GM19238 (cell line): ENCODE measurements around the gene TNS4.
"Not testable (repeated sequence)": the region's sequence is repeated elsewhere in the genome, so short reads cannot be mapped to it uniquely, and the experiment has no call there.

Experiments
- DNase-seq: peaks from one replicate; pipeline ENCODE4 v3.0.0; 2011; ENCODE audit warnings: low spot score; ENCODE audit not compliant: insufficient read length

Gene TNS4, protein sequence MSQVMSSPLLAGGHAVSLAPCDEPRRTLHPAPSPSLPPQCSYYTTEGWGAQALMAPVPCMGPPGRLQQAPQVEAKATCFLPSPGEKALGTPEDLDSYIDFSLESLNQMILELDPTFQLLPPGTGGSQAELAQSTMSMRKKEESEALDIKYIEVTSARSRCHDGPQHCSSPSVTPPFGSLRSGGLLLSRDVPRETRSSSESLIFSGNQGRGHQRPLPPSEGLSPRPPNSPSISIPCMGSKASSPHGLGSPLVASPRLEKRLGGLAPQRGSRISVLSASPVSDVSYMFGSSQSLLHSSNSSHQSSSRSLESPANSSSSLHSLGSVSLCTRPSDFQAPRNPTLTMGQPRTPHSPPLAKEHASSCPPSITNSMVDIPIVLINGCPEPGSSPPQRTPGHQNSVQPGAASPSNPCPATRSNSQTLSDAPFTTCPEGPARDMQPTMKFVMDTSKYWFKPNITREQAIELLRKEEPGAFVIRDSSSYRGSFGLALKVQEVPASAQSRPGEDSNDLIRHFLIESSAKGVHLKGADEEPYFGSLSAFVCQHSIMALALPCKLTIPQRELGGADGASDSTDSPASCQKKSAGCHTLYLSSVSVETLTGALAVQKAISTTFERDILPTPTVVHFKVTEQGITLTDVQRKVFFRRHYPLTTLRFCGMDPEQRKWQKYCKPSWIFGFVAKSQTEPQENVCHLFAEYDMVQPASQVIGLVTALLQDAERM

DNA sequence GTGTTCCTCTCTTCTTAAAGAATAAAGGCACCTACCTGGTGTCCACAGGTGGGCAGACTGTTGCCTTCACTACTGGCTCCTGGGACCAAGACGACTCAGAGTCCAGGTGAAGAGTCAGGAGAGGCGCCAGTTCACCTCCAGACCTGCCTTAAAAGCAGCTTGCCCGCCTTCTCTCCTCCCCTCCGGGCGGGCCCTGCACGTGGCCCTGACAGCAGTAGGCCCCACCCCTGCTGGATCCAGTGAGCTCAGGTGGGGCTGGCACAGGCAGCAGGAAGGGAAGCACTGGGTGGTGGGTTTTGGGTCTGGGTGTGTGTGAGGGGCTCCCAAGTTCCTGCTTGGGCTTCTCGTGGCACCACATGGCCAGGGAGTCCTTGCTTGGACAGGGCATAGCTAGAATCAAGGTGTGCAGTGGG lies at the start of gene TNS4:
Gene TNS4 (minus strand): TSS at position 125 of the 413 bp plus-strand sequence. CDS start 5,198 bp downstream, outside the sequence.
- DNase-seq, result no peak

DNA sequence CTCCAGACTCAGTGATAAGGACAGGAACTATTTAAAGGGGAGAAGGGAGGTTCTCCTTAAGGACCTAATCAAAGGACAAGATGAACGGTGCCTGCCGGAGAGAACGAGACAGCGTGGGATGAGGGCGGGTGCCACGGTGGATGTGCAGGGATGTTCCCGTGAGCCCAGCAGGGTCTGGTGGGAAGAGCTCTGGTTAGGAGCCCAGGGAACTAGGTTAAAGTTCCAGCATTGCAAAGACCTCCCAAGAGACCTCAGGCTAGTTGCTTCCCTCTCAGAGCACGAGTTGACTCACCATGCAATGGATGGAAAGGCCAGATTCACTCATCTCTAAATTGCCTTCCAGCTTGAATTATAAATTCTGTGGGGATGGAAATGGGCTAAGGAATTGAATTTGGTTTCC lies 49.2 kb upstream of the TNS4 start:
- no peak for DNase-seq

DNA sequence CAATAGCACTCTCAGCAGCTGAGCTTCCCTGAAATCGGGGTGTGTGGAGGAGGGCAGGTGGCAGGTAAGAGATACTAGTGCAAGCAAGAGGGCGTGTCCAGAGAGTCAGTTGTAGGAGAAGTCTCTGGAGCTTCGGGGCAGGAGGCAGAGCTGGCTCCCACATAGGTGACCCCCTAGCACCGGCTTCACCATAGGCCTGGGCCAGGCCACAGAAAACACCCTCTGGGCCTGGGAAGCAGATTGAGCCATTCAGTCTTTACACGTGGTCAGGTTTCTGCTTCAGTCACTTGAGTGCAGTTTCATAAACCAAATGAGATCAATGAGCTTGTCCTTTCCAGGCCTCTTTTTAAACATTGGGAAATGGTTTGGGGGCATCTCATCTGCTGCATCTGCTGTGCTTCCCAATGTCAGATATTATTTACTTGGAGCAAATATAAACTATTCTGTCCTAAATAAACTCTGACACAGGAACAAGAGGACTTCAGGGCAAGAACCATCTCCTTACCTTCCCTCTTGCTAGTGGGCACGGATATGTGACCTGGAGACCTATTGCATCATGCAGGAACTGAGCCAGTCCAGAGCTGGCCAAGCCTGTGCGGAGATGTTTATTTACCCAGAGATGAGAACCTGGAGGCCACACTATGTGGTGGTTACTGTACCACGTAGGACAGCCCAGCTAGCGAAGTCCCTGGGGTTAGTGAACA lies 47.7 kb upstream of the TNS4 start:
- DNase-seq, result no peak

DNA sequence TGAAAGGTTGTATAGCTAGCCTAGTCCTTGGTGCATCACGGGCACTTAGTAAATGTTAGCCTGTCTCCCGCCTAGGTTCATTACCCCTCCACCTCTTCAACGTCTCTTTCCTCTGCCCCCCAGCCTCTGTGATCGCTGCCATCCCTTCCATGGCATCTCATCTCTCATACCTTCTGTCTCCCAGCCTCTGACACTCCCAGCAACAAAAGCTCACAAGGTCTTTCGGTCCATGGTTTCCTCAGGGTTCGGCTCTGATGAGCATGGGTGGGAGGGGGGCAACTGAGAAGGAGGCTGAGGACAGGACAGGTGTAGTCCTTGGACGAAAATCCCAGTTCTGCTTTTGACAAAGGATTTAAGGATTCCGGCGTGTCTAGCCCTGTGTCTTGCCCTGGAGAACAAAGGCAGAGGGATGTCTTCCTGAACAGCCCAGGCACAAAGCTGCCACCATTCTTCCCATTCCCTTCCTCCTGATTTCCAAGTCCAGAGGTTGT lies 47.1 kb upstream of the TNS4 start:
- no peak for DNase-seq

DNA sequence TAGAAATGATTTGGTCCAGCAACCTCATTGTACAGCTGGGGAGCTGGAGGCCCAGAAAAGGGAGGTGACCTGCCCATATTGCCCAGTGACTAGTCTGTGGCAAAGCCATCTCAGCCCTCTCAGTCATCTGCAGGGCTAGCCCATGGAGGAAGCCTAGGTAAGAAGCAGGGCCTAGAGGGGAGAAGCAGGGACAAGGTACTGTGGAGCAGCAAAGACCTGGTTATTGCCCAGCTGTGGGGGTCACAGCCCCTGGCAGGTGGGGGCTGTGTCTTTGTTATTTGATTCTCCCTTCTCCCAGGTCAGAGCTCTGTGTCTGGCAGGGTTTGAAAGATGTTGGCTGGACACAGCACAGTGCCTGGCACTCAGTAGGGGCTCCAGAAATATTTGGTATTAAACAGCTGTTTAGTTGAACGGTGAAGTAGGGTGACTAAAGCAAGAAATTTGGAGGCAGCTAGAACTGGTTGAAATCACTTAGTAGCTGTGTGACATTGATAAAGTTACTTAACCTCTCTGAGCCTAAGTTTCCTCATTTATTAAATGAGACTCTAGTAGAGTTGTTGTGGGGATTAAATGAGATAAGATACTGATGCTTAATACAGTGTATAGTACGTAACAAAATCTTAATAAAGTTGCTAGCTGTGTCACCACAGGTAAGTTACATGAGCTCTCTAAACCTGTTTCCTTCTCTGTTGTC lies 46.5 kb upstream of the TNS4 start:
- DNase-seq, result no peak

DNA sequence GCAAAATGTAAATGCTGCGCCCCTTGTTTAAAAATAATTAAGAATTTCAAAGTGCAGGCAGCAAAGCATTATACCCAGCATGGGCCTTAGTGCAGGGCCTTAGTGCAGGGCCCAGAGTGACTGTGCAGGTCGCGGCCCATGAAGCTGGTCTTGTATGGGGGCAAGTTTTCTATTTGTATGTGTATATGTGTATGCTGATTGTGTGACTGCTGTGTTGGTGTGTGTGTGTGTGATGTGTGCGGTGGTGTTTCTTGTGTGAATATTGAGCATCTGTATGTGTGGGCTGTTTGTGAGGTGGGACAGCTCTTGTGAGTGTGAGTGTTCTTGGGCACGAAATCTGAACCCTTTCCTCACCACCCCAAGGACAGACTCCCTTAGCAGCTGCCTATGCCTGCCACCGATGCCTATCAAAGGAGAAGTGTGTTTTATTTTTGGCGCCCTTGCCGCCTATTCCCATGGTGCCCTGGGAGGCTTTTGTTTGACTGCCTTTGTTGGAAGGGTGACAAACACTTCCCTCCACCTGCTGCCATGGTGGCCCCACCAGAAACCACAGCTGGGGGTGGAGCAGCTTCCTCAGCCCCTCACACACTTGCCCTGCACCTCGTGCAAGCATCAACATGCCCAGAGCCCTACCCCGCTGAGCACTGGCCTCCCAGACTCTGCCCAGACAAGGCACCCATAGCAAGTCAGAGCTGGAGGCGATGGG lies 45.8 kb upstream of the TNS4 start:
- DNase-seq, result no peak

DNA sequence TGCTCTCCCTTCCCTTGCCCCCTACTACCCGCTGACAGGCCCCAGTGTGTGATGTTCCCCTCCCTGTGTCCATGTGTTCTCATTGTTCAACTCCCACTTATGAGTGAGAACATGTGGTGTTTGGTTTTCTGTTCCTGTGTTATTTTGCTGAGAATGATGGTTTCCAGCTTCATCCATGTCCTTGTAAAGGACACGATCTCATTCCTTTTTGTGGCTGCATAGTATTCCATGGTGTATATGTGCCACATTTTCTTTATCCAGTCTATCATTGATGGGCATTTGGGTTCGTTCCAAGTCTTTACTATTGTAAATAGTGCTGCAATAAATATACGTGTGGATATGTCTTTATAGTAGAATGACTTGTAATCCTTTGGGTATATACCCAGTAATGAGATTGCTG lies 45.1 kb upstream of the TNS4 start:
- not testable (repeated sequence) for DNase-seq

DNA sequence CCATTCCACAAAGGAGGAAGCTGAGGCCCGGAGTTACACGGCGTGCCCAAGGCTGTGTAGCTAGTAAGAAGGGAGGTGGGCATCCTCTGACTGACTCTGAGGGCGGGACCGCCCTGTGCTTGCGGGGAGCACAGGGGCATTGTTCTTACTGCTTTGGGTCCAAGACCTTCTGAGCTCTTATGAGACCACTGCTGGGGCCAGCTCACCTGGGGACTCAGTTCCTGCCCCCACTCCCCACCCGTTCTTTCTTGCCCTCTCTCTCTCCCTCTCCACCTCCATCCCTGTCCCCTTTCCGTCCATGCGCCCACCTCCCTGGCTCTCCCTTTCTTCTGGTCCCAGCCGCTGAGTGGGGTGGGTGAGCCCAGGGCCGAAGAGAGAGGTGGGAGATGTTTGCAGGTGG lies 44.2 kb upstream of the TNS4 start:
- DNase-seq, result no peak

DNA sequence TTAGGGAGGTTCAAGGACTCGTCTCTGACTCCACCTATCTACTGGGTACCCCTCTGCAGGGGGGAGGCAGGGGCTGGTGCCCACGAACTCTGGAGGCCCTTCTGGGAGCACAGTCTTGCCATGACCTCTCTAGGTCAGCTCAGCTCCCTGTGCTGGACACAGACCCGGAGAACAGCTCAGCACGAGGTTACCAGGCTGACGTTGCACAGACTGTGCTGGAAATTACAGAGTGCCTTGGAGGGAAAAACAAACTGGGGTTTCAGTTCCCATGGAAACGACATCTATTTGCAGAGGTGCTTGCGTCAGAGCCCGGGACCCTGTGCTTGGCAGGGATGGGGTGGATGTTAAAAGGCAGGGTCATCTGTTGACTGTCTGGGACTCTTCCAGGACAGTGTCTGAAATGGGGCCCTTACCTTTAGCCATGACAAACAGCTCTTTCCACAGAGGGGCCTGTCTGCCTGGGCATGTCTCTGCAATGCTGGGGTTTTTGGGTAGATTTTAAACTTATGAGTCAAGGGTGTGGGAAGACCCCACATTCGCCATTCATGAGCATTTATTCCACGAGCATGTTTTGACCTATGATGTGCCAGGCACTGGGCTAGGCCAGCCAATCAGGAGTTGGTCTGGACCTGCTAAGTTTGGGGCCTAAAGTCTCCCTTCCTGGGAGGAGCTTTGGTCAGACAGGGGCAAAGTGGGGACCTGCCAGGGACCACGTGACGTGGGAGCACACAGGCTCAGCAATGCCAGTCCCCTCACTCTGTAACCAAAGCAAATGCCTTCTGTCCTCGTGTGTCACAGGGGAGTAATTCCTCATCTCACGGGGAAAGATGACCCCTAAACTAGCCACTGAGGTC lies 41.4 kb upstream of the TNS4 start:
- DNase-seq, result no peak

DNA sequence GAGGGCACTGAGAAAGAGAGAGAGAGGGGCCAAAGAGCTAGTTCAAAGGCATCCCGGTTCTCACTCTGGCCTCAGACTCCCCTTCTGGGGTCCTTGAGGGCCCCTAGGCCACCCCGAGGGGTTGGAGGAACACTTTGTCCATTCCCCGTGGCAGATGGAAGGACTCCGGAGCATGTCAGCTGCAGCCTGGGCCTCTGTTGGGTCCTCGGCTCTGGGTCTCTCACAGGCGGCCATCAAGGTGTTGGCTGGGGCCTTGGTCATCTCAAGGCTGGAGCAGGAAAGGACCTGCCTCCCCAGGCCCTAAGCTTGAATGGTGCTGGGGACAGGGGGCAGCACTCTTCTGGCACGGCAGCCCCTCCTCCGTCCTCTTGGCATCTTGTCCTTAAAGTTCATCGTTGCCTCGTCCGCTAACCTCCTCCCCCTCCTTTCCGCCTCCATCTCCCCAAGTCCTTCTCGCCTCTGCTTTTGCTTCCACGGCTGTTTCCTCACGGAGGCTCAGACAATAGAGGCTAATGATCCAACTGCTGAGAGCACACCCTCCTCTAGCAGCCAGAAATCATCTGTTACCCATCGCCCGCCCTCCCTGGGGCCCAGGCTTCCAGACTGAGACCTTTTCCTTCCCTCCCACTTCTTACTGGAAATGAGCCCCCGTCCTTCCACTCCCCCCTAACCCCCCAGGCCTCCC lies 40.6 kb upstream of the TNS4 start:
- no peak for DNase-seq

DNA sequence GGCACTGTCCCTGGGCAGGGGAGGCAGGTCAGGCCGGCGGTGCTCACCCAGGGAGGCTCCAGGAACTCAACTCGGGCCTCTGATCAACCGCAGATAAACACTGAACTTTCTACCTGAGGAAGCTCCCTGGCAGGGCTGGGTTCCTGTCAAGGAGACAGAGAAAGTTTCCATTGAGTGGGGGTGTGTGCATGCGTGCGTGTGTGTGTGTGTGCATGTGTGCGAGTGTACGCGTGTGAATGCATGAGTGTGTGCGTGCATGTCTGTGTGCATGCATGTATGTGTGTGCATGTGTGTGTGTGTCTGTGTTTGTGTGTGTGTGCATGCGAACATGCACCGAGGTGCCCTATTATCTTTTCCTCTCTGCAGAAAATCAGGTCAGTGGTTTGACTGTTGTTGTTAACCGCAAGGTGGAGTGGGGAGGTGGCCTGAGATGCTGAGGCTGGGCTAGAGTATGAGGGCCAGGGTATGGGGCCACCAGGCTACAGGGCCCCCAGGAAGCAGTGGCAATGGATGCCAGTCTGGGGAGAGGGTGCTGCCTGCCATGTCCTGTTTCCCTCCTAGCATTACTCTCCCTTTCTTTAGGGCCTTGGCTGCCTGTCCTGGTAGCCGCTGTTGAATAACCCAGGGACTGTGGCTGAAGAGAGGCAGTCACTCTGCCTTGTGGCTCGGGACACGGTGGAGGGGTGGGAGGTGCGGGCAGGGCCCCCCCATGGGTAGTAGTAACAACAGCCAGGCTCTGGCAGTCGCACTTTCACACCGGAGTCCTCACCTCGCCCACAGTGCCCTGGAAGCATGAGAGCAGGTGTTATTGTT lies 39.8 kb upstream of the TNS4 start:
- no peak for DNase-seq

DNA sequence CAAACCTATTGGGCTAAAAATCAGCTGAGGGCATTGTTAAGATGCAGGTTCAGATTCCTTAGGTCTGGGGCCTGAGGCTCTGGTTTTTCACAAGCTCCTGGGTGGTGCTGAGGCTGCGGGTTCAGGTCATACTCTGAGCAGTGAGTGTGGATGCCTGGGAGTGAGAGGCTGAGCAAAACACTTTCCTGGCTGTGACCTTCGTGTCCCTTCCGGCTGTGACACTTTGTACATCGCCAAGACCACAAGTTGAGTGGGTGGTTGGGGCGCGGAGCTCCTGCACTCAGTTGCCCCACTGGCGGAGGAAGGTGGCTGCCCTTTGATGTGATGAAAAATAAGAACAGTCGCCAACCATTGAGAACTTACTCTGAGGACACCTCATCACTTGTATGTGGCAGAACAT lies 39.0 kb upstream of the TNS4 start:
- no peak for DNase-seq

DNA sequence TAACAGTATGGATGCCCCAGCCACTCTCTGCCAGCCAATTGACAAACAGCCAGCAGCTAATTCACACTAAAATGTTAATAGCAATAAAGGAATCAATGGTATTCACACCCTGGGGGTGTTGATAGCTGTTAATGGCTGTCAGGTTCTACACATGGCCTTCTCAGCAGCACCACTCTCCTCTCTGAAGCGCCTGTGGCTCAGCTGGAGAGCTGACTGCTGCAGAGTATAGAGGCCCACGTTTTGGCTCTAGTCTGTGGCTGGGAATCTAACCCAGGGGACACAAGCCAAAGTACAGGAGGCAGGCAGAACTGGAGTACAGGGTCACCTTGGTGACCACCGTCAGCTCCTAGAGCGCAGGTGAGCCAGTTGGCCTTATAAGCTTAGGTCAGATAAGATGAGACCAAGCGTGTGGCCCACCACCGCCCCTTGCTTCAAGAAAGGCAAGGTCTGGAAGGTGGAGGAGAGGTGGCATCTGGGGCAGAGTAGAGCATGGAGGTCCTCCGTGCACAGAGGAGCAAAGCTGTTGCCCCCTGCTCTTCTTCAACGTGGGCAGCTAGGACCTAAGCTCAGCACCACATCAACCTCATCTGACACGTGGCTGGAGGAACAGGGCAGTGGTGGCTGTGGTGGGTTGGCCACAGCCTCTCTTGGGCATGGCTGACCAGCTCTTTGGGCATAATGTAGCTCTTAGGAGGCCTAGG lies 38.4 kb upstream of the TNS4 start:
- no peak for DNase-seq

DNA sequence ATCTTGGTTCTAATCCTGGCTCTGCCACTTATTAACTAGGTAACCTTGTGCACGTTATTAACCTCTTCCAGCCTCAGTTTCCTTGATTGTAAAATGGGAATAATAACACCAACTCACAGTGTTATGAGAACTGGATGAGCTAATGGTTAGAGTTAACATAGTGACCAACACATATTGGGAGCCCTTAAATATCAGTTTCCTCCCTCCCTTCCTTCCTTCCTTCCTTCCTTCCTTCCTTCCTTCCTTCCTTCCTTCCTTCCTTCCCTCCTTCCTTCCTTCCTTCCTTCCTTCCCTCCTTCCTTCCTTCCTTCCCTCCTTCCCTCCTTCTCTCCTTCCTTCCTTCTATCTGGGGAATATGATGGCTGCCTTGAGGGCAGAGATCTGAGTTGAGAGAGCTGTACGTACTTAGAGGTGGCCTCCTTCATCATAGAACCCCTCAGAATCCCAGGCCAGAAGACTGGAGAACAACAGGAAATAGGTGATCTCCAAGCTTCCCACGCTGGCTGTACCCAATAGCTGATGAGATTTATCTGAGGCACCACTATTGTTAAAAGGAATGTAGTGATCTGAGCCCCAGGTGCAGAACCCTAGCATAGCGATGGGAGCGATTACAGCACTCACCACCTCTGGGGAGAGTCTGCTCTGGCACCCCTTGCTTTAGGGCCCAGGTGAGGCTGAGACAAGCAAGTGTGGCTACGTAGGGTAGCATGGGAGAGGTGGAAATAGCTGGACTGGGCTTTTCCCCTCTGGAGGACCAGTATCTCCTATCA lies 37.7 kb upstream of the TNS4 start:
- DNase-seq, result no peak

DNA sequence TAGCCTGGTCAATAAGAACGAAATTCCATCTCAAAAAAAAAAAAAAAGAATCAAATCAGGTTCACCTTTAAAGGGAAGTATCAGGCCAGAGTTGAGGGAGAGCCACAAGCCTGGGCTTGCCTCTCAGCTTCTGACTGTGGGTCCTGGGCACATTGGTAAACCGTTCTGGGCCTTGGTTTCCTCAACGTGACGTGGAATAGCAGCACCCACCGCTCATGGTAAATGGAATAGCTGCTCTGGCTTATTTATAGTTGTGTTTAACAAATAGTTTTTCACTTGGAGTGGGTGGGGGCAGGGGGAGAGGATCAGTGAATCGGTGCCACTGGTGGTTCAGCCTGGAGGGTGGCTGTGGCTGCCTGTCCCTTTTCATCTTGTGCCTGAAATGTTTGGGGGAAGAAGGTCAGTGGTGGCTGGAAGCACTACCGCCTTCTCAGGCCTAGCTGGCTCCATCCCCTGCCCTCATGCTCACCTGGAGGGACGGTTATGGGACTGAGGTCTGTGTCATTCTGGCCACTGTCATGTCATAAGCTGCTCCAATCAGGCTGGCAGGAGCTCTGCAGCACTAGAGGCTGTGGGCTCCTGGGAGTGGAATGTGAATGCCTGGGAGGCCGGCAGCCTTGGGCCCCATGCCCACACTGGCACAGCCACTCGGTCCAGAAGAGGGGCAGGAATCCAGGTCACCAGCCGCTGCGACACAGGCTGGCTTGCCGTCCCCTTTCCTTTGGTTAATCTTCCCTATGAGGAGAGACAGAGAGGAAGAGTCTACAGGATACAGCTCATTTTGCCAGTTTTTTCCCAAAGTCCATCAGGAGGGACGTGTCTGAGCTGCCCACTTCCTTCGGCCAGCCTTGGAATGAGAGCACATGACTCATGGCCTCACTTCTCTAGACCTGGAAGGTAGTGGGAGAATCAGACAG lies 36.9 kb upstream of the TNS4 start:
- no peak for DNase-seq
